Measurements from ENCODE around the gene MGAT4A. TPM values are rescaled to one million over a fixed set of nuclear protein-coding genes. Genes with fewer than 3 reads are reported as not detected.

The MGAT4A gene
- total and polyA plus RNA-seq, 2 of the 13 experiments (the other 11 are each of a cell fraction or from before 2014, with no cell fraction given) = 47.2 to 90.9 TPM

GRCh38 chr2:98649135-98649991, 81.6 kb downstream of the MGAT4A start (continued):
- TF ChIP-seq RCOR2 (CRISPR knock-in tag; IDR thresholded peaks at IDR 0.05) = no peak
- no peak for TF ChIP-seq RFX3 (CRISPR knock-in tag; IDR thresholded peaks at IDR 0.05)
- TF ChIP-seq MIXL1 (CRISPR knock-in tag; IDR thresholded peaks at IDR 0.05) = peak; percentile 78
- no peak for TF ChIP-seq ZNF841 (CRISPR knock-in tag; IDR thresholded peaks at IDR 0.05; ENCODE audit: borderline replicate concordance)
- TF ChIP-seq ZNF615 (CRISPR knock-in tag; IDR thresholded peaks at IDR 0.05; ENCODE audit: borderline replicate concordance) = peak; percentile 57; the same call in 1 of the 2 replicates
- TF ChIP-seq YY1 (IDR thresholded peaks at IDR 0.05; ENCODE audit: insufficient read depth, insufficient replicate concordance, low read depth, low read length) = no peak
- TF ChIP-seq HNF1B (CRISPR knock-in tag; IDR thresholded peaks at IDR 0.05) = peak; percentile 75; the same call in 1 of the 2 replicates
- no peak for TF ChIP-seq CBX2 (IDR thresholded peaks at IDR 0.05; ENCODE audit: low read depth, low read length)
- TF ChIP-seq CBX2 (CRISPR knock-in tag; IDR thresholded peaks at IDR 0.05; ENCODE audit: low read depth) = no peak
- no peak for TF ChIP-seq NR2F6 (IDR thresholded peaks at IDR 0.05)
- TF ChIP-seq NR2F6 (CRISPR knock-in tag; IDR thresholded peaks at IDR 0.05) = no peak
- TF ChIP-seq NCOR1 (IDR thresholded peaks at IDR 0.05; ENCODE audit: borderline replicate concordance, low read length) = no peak
- no peak for TF ChIP-seq ELF1 (CRISPR knock-in tag; IDR thresholded peaks at IDR 0.05)
- TF ChIP-seq RFX5 (IDR thresholded peaks at IDR 0.05; ENCODE audit: low read depth, low read length) = no peak
- TF ChIP-seq, protein P1, sequence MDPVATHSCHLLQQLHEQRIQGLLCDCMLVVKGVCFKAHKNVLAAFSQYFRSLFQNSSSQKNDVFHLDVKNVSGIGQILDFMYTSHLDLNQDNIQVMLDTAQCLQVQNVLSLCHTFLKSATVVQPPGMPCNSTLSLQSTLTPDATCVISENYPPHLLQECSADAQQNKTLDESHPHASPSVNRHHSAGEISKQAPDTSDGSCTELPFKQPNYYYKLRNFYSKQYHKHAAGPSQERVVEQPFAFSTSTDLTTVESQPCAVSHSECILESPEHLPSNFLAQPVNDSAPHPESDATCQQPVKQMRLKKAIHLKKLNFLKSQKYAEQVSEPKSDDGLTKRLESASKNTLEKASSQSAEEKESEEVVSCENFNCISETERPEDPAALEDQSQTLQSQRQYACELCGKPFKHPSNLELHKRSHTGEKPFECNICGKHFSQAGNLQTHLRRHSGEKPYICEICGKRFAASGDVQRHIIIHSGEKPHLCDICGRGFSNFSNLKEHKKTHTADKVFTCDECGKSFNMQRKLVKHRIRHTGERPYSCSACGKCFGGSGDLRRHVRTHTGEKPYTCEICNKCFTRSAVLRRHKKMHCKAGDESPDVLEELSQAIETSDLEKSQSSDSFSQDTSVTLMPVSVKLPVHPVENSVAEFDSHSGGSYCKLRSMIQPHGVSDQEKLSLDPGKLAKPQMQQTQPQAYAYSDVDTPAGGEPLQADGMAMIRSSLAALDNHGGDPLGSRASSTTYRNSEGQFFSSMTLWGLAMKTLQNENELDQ (CRISPR knock-in tag; IDR thresholded peaks at IDR 0.05; ENCODE audit: borderline replicate concordance) = peak; percentile 17; the same call in 1 of the 2 replicates
- 0 out of 2 replicates have a peak, but pooled peaks have one; percentile 45 for TF ChIP-seq ZNF644 (CRISPR knock-in tag; IDR thresholded peaks at IDR 0.05; ENCODE audit: low read depth)
- no peak for TF ChIP-seq TFE3 (CRISPR knock-in tag; IDR thresholded peaks at IDR 0.05)
- 0 out of 2 replicates have a peak, but pooled peaks have one; percentile 52 for TF ChIP-seq ZBED4 (CRISPR knock-in tag; IDR thresholded peaks at IDR 0.05; ENCODE audit: borderline replicate concordance)
- TF ChIP-seq XRCC5 (optimal IDR thresholded peaks at IDR 0.05; ENCODE audit: low read length) = peak; percentile 57
- TF ChIP-seq ZNF136 (CRISPR knock-in tag; IDR thresholded peaks at IDR 0.05; ENCODE audit: low read depth) = no peak
